ENCODE measurements around the gene BEAN1.
"Not testable (repeated sequence)": the region's sequence is repeated elsewhere in the genome, so short reads cannot be mapped to it uniquely, and the experiment has no call there.

The BEAN1 gene

DNA sequence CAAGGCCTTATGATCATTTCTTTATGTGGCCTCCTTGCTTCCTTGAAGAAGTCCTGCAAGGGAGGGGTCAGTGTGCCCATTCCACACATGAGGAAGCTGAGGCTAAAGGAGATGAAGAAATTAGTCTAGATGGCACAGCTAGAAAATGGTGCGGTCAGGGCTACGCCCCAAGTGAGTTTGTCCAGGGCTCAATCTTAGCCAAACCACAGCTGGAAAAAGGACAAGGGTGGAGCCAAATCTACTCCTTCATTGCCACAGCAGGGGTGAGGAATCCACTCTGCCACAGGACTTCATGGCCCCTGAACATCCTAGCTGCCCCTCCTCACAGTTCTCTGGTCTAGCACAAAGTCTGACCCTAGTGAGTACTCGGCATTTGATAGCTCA is 16.2 kb downstream of the BEAN1 start:
- DNase-seq, result no peak

DNA sequence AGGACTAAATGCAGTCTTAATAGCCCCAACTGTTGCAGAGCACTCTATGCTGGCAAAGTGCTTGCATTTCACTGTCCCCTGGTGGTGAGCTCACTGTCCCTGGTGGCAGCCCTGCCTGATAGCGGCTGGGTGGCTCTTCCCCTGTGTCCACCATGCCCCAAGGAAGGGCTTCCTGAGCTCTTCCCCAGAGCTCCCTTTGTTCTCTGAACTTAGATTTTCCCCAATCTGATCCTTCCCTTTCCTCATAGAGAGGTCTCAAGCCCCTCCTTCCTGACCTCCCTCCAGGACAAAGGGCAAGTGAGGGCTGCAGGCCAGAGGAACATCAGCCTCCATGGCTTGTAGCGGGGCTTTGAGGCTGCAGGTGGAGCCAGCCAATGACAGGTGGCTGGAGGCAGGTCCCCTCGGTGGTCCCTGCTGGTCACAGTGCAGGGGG is 17.0 kb downstream of the BEAN1 start:
- no peak for DNase-seq

DNA sequence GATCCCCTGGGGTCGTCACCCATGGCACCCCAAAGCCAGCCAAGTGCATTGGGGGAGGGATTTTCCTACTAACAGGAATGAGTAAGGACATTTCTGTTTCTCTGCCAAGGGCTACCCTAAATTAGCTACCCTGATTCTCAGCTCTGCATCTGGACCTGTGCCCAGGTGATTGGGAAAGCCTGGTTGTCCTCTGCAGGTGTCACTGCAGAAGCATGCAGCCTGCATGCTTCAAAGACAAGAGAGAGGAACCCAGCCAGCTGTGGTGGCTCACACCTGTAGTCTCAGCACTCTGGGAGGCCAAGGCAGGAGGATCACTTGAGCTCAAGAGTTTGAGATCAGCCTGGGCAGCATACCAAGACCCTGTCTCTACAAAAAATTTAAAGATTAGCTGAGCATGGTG is 19.6 kb downstream of the BEAN1 start:
- DNase-seq, result no peak

DNA sequence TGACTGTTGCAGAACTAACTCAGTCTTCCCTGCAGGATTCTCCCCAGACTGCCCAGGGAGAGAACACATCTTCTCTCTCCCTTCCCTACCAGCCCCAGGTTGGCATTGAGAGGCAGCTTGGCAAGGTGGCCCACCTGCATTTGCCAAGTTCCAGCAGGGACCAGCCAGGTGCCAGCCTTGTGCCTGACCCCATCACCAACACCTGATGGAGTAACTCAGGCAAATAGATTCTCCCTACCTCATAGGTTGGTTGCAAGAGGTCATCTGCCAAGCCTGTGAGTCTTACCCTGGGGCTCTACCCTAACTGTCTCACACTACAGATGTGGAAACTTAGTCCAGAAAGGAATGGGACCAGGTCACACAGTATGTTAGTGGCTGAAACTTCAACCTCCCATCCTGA is 20.4 kb downstream of the BEAN1 start:
- no peak for DNase-seq

DNA sequence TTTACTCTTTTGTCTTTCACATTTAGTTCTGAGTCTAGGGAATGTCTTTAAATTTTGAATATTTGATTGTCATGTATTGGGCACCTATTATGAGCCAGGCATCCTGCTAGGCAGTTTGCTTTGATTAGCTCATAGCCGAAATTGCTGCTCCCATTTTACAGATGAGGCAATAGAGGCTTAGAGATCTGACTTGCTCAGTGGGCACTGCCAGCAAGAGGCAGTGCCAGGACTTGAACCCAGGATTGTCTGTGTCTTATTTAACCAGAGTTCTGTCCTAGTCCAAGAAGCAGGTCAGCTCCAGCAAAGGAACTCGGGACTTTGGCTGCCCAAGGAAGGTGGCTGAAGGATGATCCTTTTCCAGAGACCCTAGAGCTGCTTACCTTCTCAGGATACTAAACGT is 24.5 kb downstream of the BEAN1 start:
- DNase-seq, result no peak

DNA sequence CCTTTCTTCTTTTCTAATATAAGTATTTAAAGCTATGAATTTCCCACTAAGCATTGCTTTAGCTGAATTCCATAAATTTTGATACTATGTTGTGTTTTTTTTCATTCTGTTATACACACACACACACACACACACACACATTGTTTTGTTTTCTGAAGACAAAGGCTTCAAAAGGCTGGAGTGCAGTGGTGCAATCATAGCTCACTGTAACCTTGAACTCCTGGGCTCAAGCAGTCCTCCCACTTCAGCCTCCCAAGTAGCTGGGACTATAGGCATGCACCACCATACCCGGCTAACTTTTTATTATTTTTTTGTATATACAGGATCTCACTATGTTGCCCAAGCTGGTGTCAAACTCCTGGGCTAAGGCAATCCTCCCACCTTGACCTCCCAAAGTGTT is 26.1 kb downstream of the BEAN1 start:
- DNase-seq, result not testable (repeated sequence)

DNA sequence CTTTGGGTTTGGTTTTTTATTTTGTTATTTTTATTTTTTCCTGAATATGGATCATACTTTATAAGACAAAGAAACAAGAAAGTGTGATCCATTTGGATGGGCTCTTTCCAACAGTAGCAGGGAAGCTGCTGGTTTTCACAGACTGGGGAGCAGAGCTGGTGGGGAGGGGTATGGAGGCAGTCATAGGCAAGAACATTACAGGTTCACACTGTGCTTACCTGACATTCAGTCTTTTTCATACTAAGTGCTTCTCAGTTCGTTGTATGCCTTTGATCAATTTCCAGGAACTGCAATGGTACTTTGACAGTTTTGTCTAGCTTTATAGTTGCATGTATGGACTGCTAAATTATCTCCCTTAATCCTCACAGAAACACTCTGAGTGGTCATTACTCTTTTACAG is 27.7 kb downstream of the BEAN1 start:
- no peak for DNase-seq

DNA sequence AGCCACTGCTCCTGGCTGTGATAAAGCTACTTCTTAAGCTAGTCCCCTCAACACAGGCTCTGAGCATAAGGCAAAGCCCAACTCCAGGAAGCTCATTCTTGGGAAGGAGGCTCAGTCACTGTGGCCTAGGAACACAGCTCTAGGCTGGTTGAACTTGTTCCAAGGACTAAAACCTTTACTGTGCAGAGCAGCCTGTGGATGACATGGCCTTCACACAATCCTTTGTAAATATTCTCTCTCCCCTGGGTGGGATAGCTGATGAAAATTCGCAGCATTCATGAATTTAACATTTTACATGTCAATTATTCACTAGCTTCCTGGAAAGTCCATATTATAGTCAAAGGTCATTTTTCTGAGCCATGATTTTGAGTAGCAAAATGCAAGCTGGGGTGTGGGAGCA is 28.9 kb downstream of the BEAN1 start:
- DNase-seq, result no peak

DNA sequence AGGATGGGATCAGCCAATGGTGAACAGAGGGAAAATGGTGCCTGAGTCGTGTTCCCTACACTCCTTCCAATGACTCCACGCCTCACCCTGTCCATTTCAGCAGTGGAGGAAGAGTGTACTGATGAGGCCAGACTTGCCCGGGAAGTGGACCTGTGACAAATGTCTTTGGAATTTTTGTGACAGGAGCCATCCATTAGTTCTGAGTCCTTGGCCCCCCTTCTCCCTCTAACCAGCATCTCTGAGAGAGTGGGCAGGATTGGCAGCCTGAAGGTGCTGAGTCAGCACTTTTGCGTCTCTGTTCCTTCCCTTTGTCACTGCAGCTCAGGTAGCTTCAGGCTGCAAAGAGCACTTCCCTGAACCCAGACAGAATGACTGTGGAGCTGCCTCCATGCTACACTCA is 30.8 kb downstream of the BEAN1 start:
- no peak for DNase-seq

DNA sequence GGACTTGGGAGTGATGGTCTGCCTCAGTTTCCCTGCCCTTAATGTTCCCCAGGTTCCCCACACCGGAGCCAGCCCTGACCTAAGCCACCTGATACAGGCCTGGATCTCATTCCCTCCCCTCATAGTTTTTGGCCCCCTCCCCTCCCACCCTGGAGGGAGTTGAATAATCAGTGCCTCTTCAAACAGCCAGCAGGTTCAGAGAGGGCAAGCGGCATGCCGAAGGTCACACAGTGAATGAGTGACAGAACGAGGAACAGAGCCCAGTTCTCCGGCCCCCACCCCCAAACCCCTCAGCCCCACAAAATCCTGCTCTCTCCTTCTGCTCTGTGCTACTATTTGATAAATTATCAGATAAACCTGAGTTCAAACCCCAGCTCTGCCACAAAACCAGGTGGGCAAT is 31.2 kb downstream of the BEAN1 start:
- DNase-seq, result no peak

DNA sequence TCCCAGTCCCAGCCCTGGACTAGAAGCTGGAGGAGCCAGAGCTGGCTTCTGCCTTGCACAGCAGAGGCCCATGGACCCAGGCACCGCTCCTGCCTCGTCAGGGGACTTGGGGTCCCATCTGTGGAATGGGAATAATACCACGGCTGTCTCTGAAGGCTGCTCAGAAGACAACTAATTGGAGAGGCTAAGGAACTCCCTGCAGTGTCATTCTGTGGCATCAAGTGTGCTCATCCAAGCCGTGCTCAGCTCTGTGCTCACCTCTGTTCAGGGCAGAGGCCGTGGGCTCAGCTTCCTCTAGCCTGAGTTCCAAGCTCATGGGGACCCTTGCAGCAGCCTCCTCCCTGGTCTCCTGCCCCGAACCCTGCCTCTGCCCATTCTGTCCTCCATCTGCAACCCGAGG is 31.8 kb downstream of the BEAN1 start:
- DNase-seq, result no peak

DNA sequence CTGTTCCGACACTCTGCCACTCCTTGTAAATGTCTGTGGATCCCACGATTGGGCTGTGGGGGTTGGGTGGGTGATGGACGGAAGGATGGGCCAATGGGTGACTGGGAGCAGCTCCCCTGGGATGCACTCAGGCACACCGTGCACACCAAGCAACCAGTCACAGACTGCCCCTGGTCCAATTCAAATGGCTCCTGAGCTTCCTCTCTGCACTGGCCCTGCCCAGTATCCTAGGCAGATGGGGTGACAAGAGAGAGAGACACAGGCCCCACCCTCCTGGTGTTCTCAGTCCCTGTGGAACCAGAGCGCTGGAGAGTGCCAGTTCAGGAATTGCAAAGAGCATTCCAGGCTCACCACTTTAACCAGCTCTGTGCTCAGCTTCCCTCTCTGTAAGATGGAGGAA is 32.8 kb downstream of the BEAN1 start:
- no peak for DNase-seq

DNA sequence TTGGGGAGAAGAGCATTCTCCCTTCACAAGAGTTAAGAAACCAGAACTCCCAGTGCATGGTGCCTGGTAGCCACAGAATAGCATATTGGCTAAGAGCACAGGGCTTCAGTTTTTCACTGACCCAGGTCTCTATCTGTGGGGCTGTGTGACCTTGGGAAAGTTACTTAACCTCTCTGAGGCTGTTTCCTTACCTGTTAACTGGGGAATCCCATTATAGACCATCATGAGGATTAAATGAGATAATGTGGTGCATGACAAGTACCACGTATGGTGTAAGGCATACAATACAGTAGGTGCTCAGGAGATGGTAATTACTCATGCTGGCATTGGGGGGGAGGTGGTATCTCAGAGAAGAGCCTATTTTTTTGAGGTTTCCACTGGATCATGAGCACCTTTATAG is 33.6 kb downstream of the BEAN1 start:
- no peak for DNase-seq

DNA sequence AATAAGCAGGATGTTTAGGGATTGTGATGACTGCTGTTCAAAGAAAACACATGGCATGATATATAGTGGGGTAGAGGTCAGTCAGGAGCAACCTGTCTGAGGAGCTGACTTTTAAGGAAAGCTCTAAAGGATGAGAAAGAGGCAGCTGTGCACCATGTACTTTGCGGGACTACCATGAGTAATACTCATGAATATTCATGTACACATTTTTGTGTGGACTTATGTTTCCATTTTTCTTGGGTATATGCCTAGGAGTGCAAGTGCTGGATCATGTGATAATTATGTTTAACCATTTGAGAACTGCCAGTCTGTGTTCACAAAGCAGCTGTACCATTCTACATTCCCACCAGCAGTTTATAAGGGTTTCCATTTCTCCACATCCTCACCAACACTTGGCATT is 35.8 kb downstream of the BEAN1 start:
- no peak for DNase-seq

DNA sequence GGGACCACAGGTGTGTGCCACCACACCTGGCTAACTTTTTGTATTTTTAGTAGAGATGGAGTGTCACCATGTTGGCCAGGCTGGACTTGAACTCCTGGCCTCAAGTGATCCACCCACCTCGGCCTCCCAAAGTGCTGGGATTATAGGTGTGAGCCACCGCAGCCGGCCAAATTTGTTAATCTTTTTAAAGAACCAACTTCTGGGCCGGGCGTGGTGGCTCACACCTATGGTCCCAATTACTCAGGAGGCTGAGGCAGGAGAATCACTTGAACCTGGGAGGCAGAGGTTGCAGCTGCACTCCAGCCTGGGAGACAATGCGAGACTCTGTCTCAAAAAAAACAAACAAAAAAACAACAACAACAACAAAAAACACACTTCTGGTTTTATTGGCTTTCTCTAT is 38.9 kb downstream of the BEAN1 start:
- not testable (repeated sequence) for DNase-seq

DNA sequence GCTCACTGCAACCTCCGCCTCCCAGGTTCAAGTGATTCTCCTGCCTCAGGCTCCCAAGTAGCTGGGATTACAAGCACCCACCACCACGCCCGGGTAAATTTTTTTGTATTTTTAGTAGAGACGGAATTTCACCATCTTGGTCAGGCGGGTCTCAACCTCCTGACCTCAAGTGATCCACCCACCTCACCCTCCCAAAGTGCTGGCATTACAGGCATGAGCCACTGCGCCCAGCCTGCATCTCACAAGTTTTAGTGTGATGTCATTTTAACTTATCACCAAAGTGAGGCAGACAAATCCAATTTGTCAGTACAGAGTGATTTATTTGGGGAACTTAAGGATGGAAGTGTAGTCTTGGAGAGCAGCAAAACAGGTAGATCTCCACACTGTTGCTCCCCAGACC is 39.5 kb downstream of the BEAN1 start:
- DNase-seq, result not testable (repeated sequence)

DNA sequence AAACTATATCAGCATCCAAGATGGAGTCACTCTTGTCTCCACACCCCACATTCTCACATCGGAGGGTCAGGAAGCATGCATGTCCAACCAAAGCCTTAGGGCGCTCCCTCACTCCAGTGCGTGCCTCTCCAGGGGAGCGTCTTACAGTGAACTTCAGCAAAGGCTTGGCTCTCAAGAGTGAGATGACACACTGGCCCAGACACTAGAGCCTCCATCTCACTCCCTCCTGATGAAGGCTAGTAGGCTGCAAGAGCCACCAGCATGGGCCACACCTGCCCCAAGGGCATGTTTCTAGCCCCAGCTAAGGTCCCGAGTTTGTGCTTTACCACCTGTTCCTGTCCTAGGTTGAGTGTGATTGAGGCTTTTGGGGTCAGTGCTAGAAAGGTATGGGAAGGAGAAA is 40.5 kb downstream of the BEAN1 start:
- DNase-seq, result no peak

DNA sequence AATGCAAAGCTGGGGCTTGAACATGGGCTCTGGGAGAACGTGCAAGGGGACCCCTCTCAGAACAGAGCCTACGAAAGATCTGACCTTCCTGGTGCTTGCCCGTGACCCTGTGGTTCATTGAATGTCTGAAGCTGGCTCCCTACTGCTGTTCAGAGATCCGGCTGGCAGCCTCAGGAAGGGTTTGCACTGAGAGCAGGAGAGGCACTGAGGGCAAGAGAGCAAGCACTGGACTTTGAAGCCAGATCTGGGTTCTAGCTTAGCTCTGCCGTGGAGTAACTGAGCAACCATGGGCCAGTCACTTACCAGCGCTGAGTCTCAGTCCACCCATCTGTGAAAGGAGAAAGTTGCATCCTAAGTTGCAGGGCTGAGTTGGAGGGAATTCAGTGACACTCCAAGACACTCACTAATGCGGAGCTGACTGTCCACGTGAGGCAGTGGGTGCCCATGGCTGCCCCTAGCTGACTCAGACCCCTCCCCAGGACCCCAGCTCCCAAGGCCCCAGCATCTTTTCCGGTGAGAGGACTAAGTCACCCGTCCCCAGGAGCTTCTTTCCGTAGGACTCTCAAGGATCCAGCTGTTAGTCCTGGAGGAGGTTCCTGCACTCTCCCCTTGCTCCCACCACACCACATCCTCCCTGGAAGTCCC is 41.3 kb downstream of the BEAN1 start:
- no peak for DNase-seq

DNA sequence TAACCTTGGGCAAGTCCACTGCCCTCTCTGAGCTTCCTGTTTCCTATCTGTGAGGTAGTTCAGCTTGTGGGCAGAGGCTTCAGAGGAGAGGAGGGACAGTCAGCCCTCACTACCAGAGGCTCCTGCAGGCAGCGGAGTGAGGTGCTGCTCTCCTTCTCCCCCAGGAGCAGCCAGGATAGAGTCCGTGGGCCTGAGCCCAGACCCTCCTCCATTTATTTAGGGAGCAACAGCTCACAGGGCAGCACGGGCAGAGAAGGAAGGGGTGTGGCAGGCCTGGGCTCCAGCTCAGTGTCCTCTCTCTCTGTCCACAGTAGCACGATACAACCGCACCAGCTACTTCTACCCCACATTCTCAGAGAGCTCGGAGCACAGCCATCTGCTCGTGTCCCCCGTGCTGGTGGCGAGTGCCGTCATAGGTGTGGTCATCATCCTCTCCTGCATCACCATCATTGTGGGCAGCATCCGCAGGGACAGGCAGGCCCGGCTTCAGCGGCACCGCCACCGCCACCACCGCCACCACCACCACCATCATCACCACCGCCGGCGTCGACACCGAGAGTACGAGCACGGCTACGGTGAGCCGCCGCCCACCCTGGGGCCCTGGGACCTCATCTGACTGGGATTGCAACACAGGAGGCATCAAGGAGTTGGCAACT is 42.3 kb downstream of the BEAN1 start:
- no peak for DNase-seq

DNA sequence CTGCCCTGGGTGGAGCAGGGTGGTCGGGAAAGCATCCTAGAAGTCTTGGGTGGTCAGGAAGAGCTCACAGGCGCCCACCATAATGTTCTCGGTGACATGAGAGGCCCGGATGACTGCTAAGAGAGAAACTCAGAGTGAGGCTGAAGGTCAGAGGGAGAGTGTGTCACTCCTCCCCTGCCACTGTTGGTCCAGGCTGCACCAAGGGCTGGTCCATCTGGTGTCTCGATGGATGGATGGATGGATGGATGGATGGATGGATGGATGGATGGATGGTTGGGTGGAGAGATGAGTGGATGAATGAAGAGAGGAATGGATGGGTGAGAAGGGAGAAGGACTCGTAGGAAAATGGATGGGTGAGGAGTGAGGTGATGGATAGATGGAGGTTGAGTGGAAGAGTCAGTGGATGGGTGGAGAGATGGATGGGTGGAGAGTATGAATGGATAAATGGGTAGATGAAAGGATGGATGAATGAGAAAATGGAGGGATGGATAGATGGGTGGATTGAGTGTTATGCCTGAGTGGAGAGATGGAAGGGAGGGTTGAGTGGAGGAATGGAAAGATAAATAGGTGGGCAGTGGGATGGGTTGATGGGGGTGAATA is 43.0 kb downstream of the BEAN1 start:
- no peak for DNase-seq

DNA sequence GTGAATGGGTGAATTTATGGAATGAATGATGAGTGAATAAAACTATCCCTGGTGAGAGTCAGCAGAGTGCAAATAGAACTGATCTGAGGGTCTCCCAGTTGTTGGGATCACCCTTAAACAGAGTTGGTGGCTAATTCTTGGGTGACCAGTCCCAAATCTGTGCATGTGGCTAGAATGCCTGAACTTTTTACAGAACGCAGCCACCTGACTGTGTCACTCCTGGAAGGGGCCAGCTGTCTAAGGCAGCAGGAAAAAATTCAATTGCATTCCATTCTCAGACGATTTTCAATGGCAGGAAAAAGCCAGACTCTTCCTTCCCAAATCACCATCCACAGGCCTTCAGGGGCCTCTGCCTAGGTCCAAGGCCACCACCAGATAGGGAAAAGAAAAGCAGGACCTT is 43.5 kb downstream of the BEAN1 start:
- no peak for DNase-seq

DNA sequence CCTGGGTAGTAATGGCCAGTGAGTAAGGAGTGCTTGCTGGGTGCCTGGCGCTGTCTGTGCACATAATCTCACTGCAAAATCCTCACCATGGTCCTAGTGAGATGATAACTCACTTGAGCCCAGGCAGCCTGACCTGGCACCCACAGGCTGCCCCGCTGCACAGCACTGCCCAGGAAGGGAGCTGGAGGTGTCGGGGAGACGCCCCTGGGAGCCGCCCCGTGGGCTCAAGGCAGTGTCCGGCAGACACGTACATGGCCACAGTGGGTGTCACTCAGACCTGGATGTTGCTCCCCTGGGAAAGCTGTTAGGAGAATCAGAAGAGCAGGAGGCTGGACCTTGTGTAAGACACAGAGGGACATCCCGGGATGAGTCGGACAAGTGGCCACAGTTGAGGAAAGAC is 44.2 kb downstream of the BEAN1 start:
- DNase-seq, result no peak

DNA sequence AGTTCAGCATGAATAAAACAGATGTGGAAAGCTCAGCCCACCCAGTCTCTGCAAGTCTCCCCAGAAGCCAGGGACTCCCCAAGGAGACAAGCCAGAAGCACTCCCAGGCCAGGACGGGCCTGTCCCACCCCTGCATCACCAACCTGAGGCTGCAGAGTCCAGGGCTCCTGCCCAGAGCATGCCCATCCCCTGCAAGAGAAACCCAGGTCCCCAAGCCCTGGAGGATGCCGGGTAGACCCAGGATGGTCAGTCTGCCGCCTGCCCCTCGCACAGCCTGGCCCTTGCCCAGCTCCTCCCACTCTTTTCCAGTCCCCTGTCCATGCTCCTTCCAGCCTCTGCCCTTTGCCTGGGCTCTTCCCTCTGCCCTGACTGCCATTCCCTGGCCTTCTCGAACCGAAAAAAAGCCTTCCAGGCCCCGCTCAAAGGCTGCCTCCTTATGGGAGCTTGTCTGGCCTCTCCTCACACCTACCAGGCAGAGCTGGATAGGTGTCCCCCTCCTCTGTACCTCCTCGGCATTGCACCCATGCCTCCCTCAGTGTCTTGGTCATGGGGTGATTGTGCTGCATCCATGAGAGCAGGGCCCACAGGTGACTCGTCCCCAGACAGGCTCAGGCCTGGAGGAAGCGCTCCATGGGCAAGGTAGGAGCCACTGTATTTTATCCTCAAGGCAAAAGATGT is 44.8 kb downstream of the BEAN1 start:
- no peak for DNase-seq

DNA sequence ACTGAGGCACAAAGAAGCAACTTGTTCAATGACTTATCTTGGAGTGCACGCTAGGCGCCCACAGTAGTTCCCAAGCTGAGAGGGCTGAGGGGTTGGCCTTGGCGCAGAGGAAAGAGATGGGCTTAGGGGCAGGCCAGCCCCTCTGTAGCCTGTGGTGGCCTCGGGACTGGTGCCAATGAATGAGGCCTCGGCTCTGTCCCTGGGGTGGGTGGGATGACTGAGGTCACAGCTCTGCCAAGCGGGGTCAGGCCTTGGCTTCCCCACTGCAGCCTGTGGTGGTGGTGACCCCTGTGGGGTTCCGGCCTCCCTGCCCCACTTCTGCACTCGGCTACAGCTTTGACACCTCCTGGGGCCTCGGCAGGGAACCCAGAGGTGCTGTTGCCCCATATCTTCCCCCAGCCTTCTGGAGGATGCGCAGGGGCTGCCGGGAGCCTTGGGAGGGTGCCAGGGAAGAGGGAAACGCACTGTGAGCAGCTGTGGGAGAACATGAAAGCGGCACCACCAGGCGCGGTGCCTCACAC is 46.0 kb downstream of the BEAN1 start:
- DNase-seq, result no peak

Data from NCI-H1436 (cell line).